ENCODE data around the gene EID2B.

DNA sequence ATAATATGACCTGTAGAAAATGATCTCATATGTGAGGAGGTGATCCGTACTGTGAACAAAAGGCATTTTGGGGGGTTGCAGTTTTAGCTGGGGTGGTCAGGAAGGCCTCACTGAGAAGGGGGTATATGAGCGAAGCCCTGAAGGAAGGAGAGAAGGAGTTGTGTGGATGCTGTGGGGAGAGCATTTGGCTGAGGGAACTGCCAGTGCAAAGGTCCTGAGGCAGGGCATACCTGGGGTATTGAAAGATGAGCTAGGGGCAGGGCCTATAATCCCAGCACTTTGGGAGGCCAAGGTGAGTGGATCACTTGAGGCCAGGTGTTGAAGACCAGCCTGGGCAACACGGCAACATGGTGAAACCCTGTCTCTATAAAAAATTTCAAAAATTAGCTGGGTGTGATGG lies 15.2 kb downstream of the EID2B start:
- TF ChIP-seq, protein P1, sequence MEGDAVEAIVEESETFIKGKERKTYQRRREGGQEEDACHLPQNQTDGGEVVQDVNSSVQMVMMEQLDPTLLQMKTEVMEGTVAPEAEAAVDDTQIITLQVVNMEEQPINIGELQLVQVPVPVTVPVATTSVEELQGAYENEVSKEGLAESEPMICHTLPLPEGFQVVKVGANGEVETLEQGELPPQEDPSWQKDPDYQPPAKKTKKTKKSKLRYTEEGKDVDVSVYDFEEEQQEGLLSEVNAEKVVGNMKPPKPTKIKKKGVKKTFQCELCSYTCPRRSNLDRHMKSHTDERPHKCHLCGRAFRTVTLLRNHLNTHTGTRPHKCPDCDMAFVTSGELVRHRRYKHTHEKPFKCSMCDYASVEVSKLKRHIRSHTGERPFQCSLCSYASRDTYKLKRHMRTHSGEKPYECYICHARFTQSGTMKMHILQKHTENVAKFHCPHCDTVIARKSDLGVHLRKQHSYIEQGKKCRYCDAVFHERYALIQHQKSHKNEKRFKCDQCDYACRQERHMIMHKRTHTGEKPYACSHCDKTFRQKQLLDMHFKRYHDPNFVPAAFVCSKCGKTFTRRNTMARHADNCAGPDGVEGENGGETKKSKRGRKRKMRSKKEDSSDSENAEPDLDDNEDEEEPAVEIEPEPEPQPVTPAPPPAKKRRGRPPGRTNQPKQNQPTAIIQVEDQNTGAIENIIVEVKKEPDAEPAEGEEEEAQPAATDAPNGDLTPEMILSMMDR (IDR thresholded peaks at IDR 0.05) = no peak
- no peak for TF ChIP-seq POLR2A (IDR thresholded peaks at IDR 0.05)
